Measurements from ENCODE around the gene GCK. TPM values are rescaled to one million over a fixed set of nuclear protein-coding genes. Genes with fewer than 3 reads are reported as not detected.

Gene GCK
- total RNA-seq, 1 donor from 2014 or later, result not detected

GRCh38 chr7:44106311-44107065, 82.8 kb downstream of the GCK start:
- peaks cover 13% of the 10 kb centered on the region for H3K4me1 Mint-ChIP-seq (ENCODE audit: unreplicated experiment)
- no peak overlapping the region for H3K4me3 Mint-ChIP-seq (ENCODE audit: unreplicated experiment)
- H3K36me3 Mint-ChIP-seq (ENCODE audit: low read depth, unreplicated experiment), result peaks cover 7% of the 10 kb centered on the region
- H3K9me3 Mint-ChIP-seq (ENCODE audit: unreplicated experiment), result no peaks in the 10 kb centered on the region
- peaks cover 18% of the 10 kb centered on the region for H3K27me3 Mint-ChIP-seq (ENCODE audit: unreplicated experiment)
- no peak for TF ChIP-seq CTCF (IDR thresholded peaks at IDR 0.05; ENCODE audit: unreplicated experiment)
- H3K27ac Mint-ChIP-seq (ENCODE audit: unreplicated experiment), result no peak overlapping the region
- no peak for DNase-seq (ENCODE audit: low spot score)

GRCh38 chr7:44105832-44106231, 83.4 kb downstream of the GCK start:
- Mint-ChIP-seq H3K27me3 (ENCODE audit: unreplicated experiment) (peaks cover 18% of the 10 kb centered on the region), H3K4me1 (ENCODE audit: unreplicated experiment) (peaks cover 13% of the 10 kb centered on the region), H3K36me3 (ENCODE audit: low read depth, unreplicated experiment) (peaks cover 7% of the 10 kb centered on the region), H3K4me3 (ENCODE audit: unreplicated experiment) (peak overlapping the region; percentile 75), H3K9me3 (ENCODE audit: unreplicated experiment) (no peaks in the 10 kb centered on the region), H3K27ac (ENCODE audit: unreplicated experiment) (no peak overlapping the region)
- TF ChIP-seq CTCF (IDR thresholded peaks at IDR 0.05; ENCODE audit: unreplicated experiment), result no peak
- DNase-seq (ENCODE audit: low spot score), result no peak

GRCh38 chr7:44104860-44105771, 84.1 kb downstream of the GCK start:
- DNase-seq (ENCODE audit: low spot score), result no peak
- no peak for TF ChIP-seq CTCF (IDR thresholded peaks at IDR 0.05; ENCODE audit: unreplicated experiment)
- peaks cover 16% of the 10 kb centered on the region for H3K27me3 Mint-ChIP-seq (ENCODE audit: unreplicated experiment)
- peak overlapping the region; percentile 81 for H3K4me3 Mint-ChIP-seq (ENCODE audit: unreplicated experiment)
- no peaks in the 10 kb centered on the region for H3K9me3 Mint-ChIP-seq (ENCODE audit: unreplicated experiment)
- H3K4me1 Mint-ChIP-seq (ENCODE audit: unreplicated experiment), result peaks cover 13% of the 10 kb centered on the region
- no peak overlapping the region for H3K27ac Mint-ChIP-seq (ENCODE audit: unreplicated experiment)
- peaks cover 4% of the 10 kb centered on the region for H3K36me3 Mint-ChIP-seq (ENCODE audit: low read depth, unreplicated experiment)

- Mint-ChIP-seq H3K9me3 (ENCODE audit: unreplicated experiment) (no peaks in the 10 kb centered on the region), H3K27ac (ENCODE audit: unreplicated experiment) (no peak within 1 kb of the TSS), H3K27me3 (ENCODE audit: unreplicated experiment) (peaks cover 16% of the 10 kb centered on the region), H3K36me3 (ENCODE audit: low read depth, unreplicated experiment) (peaks cover 4% of the 10 kb centered on the region), H3K4me1 (ENCODE audit: unreplicated experiment) (peaks cover 13% of the 10 kb centered on the region), H3K4me3 (ENCODE audit: unreplicated experiment) (peak within 1 kb of the TSS; percentile 81)
- peak; percentile 51 for DNase-seq (ENCODE audit: low spot score)
- no peak for TF ChIP-seq CTCF (IDR thresholded peaks at IDR 0.05; ENCODE audit: unreplicated experiment)
These were observed 85.0 kb downstream of the GCK start, which contains the start of gene AEBP1 for GRCh38 chr7:44103923-44104859. AEBP1 (plus strand) TSS chr7:44104345; CDS start chr7:44104666, 321 bp downstream.

Measured in endothelial cell (in vitro differentiated cells).